SK-MEL-5 (cell line): ENCODE data around the gene B3GNT2. TPM values are rescaled to one million over a fixed set of nuclear protein-coding genes. Genes with fewer than 3 reads are reported as not detected.
"Not testable (repeated sequence)": the region's sequence is repeated elsewhere in the genome, so short reads cannot be mapped to it uniquely, and the experiment has no call there.

Experiments used
- DNase-seq: peaks from one replicate; pipeline ENCODE4 v3.0.0-alpha.2; 2016; ENCODE audit warnings: low read depth, low spot score
- in situ Hi-C: cut with HindIII; loops from 2 replicates; pipeline ENCODE4 v1.10.0; 2016; ENCODE audit warnings: low sequenced_read_pairs, high pct_unique_total_duplicates, low pct_unique_long_range_greater_than_20kb
- small RNA-seq, 2 experiments: library from RNA; depleted of rRNA; stranded (forward); fragments of <200 nt; gene quantifications; one replicate each; pipeline ENCODE3, GENCODE V24; 2014
- total RNA-seq: library from RNA; depleted of rRNA; stranded (reverse); fragments of >200 nt; shearing (Covaris generic); gene quantifications from 2 replicates; pipeline ENCODE4 v1.2.3, GENCODE V29; 2014

Gene B3GNT2
- total RNA-seq, 1 experiment from 2014 or later, result 34.7 TPM

DNA sequence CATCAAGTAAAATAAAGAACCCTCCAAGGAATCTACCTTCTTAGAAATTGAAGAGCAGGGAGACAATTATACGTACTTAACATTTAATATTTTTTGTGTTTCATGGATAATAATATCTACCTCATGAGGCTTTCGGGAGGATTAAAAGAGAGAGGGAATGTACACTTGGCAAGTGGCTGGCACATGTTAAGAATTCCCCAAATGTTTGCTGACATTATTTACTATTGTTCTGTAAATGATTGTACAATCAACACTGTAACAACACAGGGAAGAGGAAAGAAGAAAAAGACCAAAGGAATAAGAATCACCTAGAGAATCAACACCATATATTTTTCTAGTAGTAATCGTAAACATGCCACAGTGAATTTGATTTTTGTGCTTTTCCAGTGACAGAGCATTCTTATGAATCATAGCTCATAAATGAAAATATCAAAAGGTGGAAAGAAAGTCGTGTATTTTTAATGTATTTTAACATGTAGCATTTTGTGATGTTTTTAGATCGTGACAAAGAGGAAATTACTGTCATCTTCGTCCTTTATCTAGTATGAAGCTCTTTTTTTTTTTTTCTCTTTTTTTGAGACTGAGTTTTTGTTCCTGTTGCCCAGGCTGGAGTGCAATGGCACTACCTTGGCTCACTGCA is 67.3 kb downstream of the B3GNT2 start:
- in situ Hi-C loops, result no loop called here
- DNase-seq, result no peak

GRCh38 chr2:62264186-62264585 is 68.3 kb downstream of the B3GNT2 start:
- in situ Hi-C loops, result no loop called here
- no peak for DNase-seq

DNA sequence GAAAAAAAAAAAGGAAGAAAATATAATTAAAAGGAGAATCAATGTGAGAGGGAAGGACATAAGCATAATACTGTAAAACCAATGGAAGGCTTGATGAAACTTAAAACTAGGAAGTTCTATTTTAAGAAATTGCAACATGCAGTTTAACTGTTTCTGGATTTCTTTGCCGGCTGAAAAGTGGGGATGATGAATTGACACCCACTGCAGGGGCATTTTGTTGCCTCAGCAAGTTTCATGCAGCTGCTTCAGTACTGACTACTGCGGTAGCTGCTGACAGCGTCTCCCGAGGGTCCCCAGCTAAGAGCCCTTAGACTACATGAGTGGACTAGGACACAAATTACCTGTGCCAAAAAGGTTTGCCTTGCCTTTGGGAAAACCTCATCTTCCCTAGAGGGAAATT is 69.2 kb downstream of the B3GNT2 start:
- in situ Hi-C loops, result no loop called here
- no peak for DNase-seq

- DNase-seq, result no peak
- in situ Hi-C loops, result no loop called here
Measured at GRCh38 chr2:62266433-62267038, 70.6 kb downstream of the B3GNT2 start.

DNA sequence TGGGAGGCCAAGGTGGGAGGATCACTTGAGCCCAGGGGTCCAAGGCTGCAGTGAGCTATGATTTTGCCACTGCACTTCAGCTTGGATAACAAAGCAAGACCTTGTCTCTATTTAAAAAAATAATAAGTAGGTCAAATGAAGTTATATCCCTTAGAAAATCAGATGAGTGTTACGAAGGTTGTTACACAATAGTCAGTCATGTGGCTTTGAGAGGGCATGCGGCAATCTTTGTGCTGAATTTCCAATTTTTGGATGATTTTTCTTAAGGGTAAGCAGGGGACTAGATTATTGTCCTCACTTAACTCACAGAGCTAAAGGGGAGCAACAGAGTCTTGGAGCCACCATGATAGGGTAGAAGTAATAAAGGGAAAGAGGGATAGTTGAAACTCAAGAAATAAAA is 71.8 kb downstream of the B3GNT2 start:
- no peak for DNase-seq
- in situ Hi-C loops, result no loop called here

DNA sequence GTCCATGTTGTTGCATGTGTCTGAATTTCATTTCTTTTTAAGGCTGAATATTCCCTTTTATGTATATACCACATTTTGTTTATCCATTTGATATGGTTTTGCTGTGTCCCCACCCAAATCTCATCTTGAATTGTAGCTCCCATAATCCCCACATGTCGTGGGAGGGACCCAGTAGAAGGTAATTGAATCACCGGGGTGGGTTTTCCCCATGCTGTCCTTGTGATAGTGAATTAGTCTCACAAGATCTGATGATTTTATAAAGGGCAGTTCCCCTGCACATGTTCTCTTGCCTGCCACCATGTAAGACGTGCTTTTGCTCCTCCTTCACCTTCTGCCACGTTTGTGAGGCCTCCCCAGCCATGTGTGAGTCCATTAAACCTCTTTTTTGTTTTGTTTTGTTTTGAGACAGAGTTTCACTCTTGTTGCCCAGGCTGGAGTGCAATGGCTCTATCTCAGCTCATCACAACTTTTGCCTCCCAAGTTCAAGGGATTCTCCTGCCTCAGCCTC is 72.8 kb downstream of the B3GNT2 start:
- DNase-seq, in situ Hi-C loops: not testable (repeated sequence)

DNA sequence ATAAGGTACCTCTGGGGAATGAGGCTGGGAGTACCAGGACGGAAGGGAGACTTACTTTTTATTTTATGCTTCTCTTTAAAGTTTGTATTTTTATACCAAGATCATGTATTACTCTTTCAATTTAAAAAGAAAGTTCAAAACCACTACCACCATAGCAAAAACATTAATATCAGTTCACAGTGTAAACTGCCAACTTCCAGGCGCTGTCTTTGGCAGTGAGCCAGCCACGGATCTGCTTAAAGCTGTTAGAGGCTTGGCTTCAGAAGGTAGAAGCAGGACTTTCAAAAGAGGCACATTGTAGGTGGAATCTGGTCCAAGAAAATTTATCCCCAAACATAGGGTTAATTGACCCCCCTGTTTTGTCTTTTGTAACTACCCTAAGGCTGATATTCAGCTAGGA is 74.8 kb downstream of the B3GNT2 start:
- no peak for DNase-seq
- in situ Hi-C loops, result no loop called here

Small RNA genes within 50 kb of the gene (small RNA-seq; reads per million reads assigned to genes)
- gene MIR5192, result 0 reads per million in 2 experiments
- 0 reads per million in 2 experiments for gene RN7SL51P
